GM18507 (cell line): Measurements from ENCODE around the gene MGAT4A.
"Not testable (repeated sequence)": the region's sequence is repeated elsewhere in the genome, so short reads cannot be mapped to it uniquely, and the experiment has no call there.

Experiments used
- DNase-seq: peaks from one replicate; pipeline ENCODE4 v3.0.0; 2011; ENCODE audit warnings: low read depth; ENCODE audit not compliant: insufficient read length; ENCODE audit errors: extremely low spot score
- FAIRE-seq: peaks from 2 replicates; lab custom pipeline; 2011; peaks lifted over from hg19 to GRCh38; lab: Jason Lieb, UNC

Gene MGAT4A

DNA sequence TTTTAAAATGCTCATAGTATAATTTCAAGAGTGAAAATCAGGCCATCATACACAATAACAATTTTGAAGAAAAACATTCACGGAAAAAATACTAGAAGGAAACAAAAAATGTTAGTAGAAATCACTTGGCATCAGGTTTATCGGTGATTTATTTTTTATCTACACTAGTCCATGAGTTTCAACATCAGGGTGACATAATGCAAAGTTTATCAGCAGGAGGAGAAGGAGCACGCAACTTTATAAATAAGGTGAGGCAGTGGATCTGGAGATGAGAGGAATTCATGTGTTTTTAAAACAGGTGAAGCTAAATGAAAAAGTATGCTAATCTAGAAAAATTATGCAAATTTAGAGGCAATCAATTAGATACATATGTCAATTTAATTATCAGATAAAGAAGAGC lies 54.2 kb downstream of the MGAT4A start:
- DNase-seq = no peak
- FAIRE-seq = no peak

DNA sequence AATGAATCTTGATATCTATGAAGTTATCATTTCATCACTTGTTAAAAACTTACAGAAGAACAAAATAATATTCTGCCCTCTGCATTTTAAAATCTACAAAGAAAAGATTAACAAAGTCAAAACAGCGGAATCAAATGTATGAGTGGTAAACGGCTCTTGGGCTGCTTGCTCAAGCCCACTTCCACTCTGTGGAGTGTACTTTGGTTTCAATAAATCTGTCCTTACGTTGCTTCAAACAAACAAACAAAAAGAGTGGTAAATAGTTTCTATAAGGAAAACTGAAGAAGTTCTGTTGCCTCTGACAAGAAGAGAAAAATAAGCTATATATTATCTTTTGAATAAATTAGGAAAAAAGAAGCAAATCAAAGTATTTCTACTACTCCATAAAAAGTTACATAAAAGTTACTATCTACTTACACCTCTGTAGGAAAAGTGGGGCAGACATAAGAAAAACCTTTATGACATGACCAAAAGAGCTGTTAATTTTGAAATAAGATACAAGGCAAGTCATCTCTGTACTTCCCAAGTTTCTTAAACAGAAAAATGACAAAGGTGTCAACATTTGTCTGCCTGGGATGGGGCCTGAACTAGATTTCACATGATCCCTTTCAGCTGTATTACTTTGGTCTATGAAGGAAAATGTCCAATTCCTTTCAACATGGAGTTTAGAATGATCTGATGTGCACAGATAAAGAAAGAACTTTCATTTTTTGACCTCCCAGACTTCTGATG lies 56.5 kb downstream of the MGAT4A start:
- no peak for FAIRE-seq

DNA sequence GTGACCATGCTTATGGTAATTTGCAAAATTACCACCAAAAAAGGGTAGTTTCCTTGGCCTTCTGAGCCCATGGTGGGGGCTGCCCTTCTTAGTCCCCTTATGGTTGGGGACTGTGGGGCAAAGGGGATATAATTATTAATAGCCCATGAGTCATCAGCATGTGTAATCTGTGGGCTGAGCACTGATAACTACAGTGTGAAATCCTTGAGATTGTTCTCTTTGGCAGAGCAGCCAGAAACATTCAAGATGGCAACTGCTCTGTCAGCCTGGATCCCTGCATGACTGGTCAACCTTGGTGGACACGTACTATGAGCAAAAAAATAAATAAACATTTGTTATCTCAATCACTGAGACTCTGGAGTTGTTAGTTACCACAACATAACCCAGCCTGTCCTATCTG lies 61.3 kb downstream of the MGAT4A start:
- FAIRE-seq (no peak), DNase-seq (no peak)

More for the DNA sequence above, 56.5 kb downstream of the MGAT4A start:
- DNase-seq = no peak

DNA sequence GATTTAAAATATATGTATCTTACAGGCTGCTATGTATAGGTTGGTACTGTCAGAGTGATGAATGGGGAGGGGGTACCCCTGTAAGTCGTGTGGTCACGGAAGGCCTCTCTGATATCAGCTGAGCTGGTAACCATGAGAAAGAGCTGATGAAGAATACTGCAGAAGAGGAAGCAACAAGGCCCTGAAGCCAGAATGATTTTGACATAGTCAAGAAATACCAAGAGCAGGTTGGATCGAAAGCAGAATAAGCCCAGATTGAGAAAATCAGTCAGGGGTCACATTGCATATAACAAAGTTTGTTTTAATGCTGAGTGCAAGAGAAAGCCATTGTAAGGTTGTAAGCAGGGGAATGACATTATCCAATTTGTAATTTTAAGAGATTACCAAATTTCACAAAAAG lies 65.3 kb downstream of the MGAT4A start:
- DNase-seq (no peak), FAIRE-seq (no peak)

DNA sequence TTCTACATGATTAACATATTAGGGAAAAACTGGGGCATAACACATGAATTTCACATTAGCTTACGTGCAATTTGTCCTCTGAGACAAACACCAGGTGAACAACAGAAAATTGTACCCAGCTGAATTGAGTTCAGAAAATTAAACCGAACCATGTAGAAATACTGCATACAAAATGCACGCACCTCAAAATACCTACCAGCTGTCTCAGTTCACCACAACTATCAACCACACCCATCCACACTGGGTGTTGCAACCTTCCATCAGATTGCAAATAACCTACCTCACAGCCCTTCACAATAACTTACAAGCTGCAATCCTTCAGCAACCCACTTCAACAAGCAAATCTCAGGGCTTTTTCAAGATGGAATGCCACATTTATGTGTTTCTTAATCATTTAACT lies 66.6 kb downstream of the MGAT4A start:
- FAIRE-seq = no peak
- no peak for DNase-seq

DNA sequence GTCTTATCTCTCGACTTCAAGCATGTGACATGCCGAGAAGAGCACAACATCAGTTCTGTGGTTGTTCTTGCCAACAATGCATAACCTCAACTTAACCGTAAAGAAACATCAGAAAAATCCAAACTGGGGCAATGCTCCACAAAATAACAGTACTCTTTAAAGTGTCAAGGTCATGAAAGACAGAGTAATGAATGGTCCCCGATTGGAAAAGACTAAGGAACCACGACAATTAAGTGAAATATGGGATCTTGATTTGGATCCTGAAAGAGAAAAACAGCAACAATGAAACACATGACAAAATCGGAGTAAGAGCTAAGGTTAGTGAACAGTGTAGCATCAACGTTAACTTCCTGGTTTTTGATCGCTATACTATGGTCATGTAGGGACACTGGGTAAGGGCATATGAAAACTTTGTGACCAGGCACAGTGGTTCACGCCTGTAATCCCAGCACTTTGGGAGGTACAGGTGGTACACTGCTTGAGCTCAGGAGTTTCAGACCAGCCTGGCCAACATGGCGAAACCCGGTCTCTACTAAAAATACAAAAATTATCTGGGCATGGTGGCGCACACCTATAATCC lies 67.3 kb downstream of the MGAT4A start:
- no peak for FAIRE-seq
- DNase-seq = no peak

DNA sequence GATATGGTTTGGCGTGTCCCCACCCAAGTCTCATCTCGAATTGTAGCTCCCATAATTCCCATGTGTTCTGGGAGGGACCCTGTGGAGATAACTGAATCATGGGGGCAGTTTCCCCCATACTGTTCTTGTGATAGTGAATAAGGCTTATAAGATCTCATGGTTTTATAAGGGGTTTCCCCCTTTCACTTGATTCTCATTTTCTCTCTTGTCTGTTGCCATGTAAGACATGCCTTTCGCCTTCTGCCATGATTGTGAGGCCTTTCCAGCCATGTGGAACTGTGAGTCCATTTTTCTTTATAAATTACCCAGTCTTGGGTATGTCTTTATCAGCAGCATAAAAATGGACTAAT lies 71.5 kb downstream of the MGAT4A start:
- FAIRE-seq, DNase-seq: not testable (repeated sequence)

DNA sequence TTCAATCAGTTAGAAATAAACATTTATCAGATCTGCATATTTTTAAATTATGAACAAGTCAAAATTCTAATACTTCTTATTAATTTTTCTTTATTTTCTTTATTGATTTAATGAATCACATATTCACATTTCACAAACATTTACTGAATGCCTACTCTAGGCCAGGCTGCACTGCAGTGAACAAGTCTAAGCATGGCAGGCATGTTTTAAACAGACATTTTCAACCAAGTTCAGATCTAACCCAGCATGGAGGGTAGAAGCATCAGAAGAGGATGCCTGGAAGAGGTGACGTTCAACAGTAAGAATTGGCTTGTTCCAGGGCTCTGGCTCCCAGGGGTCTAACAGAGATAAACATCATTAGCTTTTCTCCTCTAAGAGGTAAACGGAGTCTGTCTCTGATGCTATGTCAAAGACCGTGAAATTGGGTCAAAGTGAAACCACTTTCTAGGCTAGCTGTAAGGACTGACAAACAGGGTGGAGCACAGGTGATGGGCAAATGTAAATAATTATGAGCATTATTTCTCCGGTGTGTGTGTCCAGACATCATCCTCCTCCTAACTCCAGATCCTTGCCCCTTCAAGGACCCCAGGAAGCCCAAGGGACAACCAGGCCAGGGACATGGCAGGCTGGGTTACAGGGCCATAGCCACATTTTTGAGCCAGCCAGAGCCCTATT lies 72.0 kb downstream of the MGAT4A start:
- peak; percentile 35 for FAIRE-seq
- DNase-seq = no peak

DNA sequence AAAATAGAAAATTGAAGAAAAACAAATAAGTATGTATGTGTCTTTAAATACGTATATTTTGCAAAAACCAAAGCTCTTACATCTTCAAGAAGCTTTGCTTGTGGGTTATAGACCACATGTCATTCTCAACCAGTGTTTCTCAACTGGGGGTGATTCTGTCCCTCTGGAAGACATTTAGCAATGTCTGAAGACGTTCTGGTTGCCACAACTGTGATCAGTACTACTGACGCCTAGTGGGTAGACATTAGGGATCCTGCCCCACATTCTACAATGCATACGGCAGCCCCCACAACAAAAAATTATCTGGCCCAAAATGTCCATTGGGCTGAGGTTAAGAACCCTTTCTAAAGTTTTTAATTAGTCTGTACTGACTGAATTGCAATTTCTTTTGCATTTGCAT lies 74.1 kb downstream of the MGAT4A start:
- DNase-seq (no peak), FAIRE-seq (no peak)

DNA sequence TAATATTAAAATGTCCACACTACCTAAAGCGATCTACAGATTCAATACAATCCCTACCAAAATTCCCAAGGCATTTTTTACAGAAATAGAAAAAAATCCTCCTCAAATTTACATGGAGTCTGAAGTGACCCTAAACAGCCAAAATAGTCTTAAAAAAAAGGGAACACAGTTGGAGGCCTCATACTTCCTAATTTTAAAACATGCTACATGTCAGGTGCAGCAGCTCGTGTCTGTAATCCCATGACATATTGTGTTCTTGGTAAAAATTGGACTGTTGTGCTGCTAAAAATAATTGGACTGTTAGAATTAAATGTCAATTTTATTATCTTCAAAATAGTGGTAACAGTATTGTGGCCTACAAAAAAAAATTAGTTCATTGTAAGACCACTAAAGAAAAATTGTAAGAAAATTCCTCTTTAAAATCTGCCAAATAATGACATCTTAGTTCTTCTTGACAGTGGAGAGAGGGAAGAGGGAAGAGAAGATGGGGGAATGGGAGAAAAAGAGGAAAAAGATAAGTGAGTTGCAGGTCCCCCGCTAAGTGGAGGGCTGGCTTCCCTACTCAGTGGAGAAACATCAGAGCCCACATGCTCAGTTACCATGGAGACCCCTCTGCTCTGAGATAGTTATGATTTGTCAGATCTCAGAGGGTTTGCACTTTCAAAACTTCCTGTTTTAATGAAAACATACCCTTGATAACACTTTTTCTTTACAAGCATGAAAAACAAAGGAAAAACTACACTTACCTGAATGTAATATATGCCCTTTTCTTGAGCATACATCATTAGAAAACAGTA lies 76.0 kb downstream of the MGAT4A start:
- peak; percentile 18 for FAIRE-seq

DNA sequence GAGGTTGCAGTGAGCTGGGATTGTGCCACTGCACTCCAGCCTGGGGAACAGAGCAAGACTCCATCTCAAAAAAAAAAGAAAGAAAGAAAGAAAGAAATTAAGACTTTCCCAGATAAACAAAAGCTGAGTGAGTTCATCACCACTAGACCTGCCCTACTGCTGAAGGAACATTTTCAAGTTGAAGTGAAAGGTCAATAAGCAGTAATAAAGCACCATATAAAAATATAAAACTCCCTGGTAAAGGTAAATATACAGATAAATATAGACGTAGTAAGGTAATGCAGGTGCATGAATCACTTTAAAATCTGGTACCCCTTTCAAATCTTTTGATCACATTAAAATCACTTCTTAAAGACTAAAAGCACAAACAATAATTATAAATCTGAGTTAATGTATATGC lies 79.9 kb downstream of the MGAT4A start:
- DNase-seq (no peak), FAIRE-seq (no peak)

More for the DNA sequence above, 76.0 kb downstream of the MGAT4A start:
- DNase-seq = no peak

DNA sequence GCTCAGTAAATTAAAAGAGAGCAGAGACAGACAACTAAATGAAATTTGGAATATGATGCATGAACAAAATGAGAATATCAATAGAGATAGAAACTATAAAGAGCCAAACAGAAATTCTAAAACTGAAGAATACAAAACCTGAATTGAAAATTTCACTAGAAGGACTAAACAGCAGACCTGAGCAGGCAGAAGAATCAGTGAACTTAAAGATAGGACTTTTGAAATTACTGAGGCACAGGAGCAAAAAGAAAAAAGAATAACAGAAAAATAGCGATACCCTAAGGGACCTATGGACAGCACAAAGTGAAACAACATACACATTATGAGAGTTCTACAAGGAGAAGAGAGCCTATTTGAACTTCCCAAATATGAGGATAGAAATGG lies 80.9 kb downstream of the MGAT4A start:
- DNase-seq = no peak
- FAIRE-seq = no peak

DNA sequence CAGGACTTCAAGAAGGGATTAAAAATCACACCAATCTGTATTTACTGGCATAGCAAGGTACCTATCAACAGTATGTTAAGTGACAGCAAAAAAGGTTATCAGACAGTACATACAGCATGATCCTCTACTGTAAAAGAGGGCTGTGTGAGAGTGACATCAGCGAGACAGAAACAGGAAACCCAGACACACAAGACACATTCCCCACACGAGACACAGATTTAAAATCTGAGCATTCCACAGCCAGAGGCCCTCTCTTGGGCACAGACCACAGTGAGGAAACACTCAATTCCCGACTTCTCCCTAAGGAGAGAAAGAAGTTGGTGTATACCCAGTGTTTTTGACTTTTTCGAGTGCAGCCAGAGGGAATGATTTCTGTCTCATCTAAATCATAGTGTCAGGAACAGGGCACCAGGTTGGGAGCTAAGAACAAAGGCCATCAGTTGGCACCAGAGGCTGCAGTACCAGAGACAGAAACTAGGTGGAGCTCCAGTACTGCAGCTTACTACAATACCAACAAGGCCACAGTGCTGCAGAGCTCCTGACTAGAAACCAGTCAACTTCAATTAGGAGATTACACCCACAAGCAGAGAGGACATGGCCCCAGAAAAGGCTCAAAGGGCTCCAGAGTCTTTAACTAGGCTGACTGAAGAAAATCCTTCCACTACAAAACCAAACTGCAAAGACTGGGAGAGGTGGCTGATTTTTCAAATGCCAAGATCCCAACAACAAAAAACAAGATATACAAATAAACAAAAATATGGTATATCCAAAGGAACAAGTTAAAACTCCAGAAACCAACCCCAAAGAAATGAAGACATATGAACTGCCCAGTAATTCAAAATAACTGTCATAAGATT lies 81.6 kb downstream of the MGAT4A start:
- DNase-seq = peak; percentile 15
- peak; percentile 90 for FAIRE-seq

DNA sequence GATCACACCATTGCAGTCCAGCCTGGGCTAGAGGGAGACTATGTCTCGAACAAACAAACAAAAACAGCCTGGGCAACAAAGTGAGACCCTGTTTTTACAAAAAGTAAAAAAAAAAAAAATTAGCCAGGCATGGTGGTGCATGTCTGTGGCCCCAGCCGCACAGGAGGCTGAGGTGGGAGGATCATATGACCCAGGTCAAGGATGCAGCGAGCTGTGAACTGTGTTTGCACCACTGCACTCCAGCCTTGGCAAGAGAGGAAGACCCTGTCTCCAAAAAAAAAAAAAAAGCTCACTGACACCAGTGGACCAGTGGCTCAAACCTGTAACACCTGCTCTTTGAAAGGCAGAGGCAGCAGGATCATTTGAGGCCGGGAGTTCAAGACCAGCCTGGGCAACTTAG lies 82.5 kb downstream of the MGAT4A start:
- DNase-seq (no peak), FAIRE-seq (no peak)

DNA sequence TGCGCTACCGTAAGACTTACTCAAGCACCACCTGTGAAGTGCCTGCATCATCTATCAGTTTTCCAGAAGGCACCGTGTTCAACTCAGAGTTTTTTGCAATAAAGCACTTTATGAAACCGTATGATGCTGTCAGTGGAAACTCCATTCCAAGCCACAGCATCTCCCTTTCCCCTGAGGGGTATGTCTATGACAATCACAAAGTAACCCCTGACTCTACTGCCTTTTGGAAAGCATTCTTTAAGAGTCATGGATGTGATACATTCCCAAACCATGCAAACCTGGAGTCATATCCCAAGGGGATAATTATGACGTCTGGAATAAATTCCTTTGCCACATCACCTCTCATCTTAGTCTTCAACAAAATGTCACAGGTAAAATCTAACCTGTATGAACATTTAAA lies 83.3 kb downstream of the MGAT4A start:
- FAIRE-seq (no peak), DNase-seq (no peak)

DNA sequence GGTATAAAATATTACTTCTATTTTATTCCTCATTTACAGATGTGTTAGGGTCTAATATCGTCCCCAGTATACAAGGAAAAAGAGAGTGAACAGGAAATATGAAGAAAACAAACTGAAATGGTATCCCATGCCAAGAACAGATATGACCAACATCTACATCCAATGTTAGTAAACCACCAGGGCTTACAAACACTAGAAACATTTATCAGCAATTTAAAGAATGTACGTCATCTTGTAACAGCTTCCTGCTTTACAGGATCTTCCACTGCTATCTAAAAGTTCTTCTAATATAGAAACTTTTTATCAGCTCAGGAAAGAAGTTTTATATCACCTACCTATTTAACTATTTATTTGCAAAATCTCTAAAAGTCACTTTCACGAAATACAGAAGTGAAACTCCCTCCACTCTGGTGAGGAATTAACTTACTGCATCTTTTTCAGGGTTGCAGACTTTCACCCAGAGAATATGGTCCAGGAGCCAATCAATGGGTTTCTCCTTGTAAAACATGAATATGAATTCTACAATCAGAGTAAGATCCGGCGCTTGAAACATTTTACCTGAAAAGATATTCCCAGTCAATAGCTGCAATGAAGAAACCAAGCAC lies 87.3 kb downstream of the MGAT4A start:
- FAIRE-seq (peak; percentile 24), DNase-seq (no peak)

DNA sequence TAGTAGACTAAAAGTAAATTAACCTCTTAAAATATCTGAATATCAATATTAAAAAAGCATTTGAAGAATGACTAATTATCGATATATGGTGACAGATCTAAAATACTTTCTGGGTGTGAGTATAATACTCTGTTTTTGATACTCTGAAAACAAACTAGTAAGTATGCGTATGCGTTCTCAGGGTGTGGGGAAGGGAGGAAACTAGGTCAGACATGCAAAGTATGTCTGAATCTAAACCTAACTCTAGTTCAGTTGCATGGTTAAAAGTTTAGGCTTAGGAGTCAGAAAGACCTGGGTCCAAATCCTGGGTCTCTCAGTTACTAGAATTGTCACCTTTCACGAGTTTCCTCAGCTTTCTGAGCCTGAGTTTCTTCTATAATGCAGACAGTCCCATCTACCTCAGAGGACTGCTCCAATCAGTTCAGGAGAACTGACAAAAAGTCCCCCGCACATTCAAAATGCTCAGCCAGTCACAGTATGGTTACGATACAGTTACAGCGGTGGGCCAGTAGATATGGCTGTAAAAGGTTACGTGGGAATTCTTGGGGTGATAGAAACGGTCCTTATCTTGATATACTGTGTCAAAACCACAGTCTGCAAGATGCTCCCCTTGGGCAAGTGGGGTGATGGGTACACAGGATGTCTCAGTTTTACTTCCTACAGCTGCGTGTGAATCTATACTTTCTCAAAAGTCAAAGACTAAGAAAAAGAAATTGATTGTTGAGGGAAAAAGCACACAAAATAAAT lies 93.4 kb downstream of the MGAT4A start:
- DNase-seq = peak; percentile 26
- peak; percentile 79 for FAIRE-seq

DNA sequence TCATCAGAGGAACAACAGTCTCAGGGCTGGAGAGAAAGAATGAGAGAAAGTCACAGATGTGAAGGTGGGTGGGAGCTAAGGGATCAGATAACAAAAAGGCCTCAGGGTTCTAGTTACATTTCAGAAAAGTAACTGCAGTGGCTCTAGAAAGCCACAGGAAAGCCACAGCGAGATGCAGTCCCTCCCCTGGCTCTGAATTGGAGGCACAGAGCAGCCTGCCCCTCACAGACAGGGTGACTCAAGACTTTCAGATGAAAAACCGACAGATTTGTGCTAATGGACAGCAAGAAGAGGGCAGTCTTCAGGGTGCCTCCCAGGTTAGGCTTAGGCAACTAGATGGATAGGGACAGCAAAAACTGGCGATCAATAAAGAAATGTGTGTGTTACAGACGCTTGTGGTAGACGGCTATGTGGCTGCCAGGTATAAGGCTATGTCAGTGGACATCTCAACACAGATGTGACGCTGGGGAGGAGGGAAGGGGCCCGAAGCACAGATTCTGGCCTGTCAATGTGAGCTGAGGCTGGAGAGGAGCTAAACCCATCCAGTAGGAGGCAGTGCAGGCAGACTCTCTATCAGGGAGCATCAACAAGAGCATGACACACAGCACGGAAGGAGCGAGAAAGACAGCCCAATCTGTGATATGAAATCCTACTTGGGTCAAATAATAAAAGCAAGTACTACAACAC lies 96.4 kb downstream of the MGAT4A start:
- DNase-seq (no peak), FAIRE-seq (no peak)
